GM12891 (cell line): ENCODE measurements around the gene OLFM1.

ENCODE experiments used
- POLR2A ChIP-seq: IDR thresholded peaks from 2 replicates; pipeline ENCODE4 v1.6.1; 2011; ENCODE audit warnings: low read depth, low read length, control low read depth
- POLR2AphosphoS5 ChIP-seq: IDR thresholded peaks from 2 replicates; pipeline ENCODE4 v1.6.1; 2011; ENCODE audit warnings: low read depth, low read length, control low read depth
- SPI1 ChIP-seq: IDR thresholded peaks from 2 replicates; pipeline ENCODE4 v1.6.1; 2011; ENCODE audit warnings: low read depth, low read length, control low read depth
- TAF1 ChIP-seq: IDR thresholded peaks from 2 replicates; pipeline ENCODE4 v1.6.1; 2011; ENCODE audit warnings: low read depth, low read length, control low read depth

- TF ChIP-seq TAF1 (no peak), POLR2A (no peak), SPI1 (no peak), POLR2AphosphoS5 (no peak)
Measured at GRCh38 chr9:135078361-135078821, 9.1 kb upstream of the OLFM1 start.
